Measurements from ENCODE around the gene CARD18.

- no peak for TF ChIP-seq CTCF (IDR thresholded peaks at IDR 0.05)
- no peak for TF ChIP-seq POLR2A (IDR thresholded peaks at IDR 0.05)
Measured at GRCh38 chr11:105155679-105156078, 16.1 kb upstream of the CARD18 start.

Data from esophagus squamous epithelium (tissue), 4 donors.